Activated CD4-positive, CD25-positive, alpha-beta regulatory T cell treated with anti-CD3 and anti-CD28 coated beads, Interleukin-2, amount 50 U/mL, for 16 hours (primary cell): ENCODE data around the gene CMTR1.
A peak's percentile ranks its signal among the peaks of the same experiment; 100 is the strongest.
"Not testable (repeated sequence)": the region's sequence is repeated elsewhere in the genome, so short reads cannot be mapped to it uniquely, and the experiment has no call there.

Experiments
- DNase-seq: peaks from one replicate; pipeline ENCODE4 v3.0.0-alpha.2; 2020; ENCODE audit warnings: low read depth, low spot score

CMTR1 gene

GRCh38 chr6:37433657-37434271, 743 bp downstream of the CMTR1 start:
- DNase-seq, result peak; percentile 17

- DNase-seq, result no peak
These were observed 2.4 kb downstream of the CMTR1 start for GRCh38 chr6:37435373-37435772.

- DNase-seq, result no peak
These were observed 2.8 kb downstream of the CMTR1 start for GRCh38 chr6:37435816-37436215.

GRCh38 chr6:37438930-37439329, 5.9 kb downstream of the CMTR1 start:
- no peak for DNase-seq

GRCh38 chr6:37441651-37442050, 8.6 kb downstream of the CMTR1 start:
- no peak for DNase-seq

- DNase-seq, result no peak
These were observed 9.6 kb downstream of the CMTR1 start for GRCh38 chr6:37442416-37443215.

GRCh38 chr6:37443216-37443542, 10.2 kb downstream of the CMTR1 start:
- DNase-seq, result not testable (repeated sequence)

- no peak for DNase-seq
These were observed 17.0 kb downstream of the CMTR1 start for GRCh38 chr6:37449984-37450383.

GRCh38 chr6:37451441-37452193, 18.6 kb downstream of the CMTR1 start:
- no peak for DNase-seq

GRCh38 chr6:37452522-37452921, 19.5 kb downstream of the CMTR1 start:
- DNase-seq, result no peak

- DNase-seq, result no peak
These were observed 21.6 kb downstream of the CMTR1 start for GRCh38 chr6:37454420-37455140.

GRCh38 chr6:37456126-37456525, 23.1 kb downstream of the CMTR1 start:
- DNase-seq, result no peak

- DNase-seq, result no peak
These were observed 24.0 kb downstream of the CMTR1 start for GRCh38 chr6:37456816-37457560.

- no peak for DNase-seq
These were observed 27.2 kb downstream of the CMTR1 start for GRCh38 chr6:37459981-37460800.

- no peak for DNase-seq
These were observed 27.8 kb downstream of the CMTR1 start for GRCh38 chr6:37460805-37461204.

- DNase-seq, result no peak
These were observed 30.1 kb downstream of the CMTR1 start for GRCh38 chr6:37463110-37463509.

GRCh38 chr6:37467718-37468117, 34.7 kb downstream of the CMTR1 start:
- no peak for DNase-seq

GRCh38 chr6:37473364-37474095, 40.5 kb downstream of the CMTR1 start:
- DNase-seq, result no peak

GRCh38 chr6:37474316-37474715, 41.3 kb downstream of the CMTR1 start:
- DNase-seq, result no peak

- DNase-seq, result no peak
These were observed 44.2 kb downstream of the CMTR1 start for GRCh38 chr6:37477191-37477590.
